ENCODE data around the gene CTXND1. TPM values are rescaled to one million over a fixed set of nuclear protein-coding genes. Genes with fewer than 3 reads are reported as not detected.

Gene CTXND1
- polyA plus RNA-seq, 3 donors, result not detected

- no peak overlapping the region for H3K9ac ChIP-seq (ENCODE audit: insufficient read depth, low read length, poor library complexity, severe bottlenecking)
- no peak for TF ChIP-seq CTCF (IDR thresholded peaks at IDR 0.05)
- H3K4me3 Mint-ChIP-seq, result no peak overlapping the region
Observed at GRCh38 chr15:80202016-80202315, 50.0 kb downstream of the CTXND1 start.

GRCh38 chr15:80201256-80202015 is 50.6 kb downstream of the CTXND1 start:
- no peaks in the 10 kb centered on the region for H3K4me1 Mint-ChIP-seq
- 91% methylated on average over 15 of the region's 26 CpGs for WGBS (ENCODE audit: insufficient coverage)

More at GRCh38 chr15:80202016-80202315, 50.0 kb downstream of the CTXND1 start:
- H3K36me3 ChIP-seq (replicated peaks in 1 of 2; ENCODE audit: control insufficient read depth in 1 of 2, insufficient read depth in 2 of 2, low read length in 2 of 2), result no peaks in the 10 kb centered on the region
- no peaks in the 10 kb centered on the region for H3K9me3 ChIP-seq (replicated peaks in 1 of 2; ENCODE audit: control insufficient read depth in 1 of 2, insufficient read depth in 1 of 2, low read length in 2 of 2)
- no peaks in the 10 kb centered on the region for H4K20me1 ChIP-seq (ENCODE audit: insufficient read depth, low read length)
- H3K36me3 Mint-ChIP-seq, result no peaks in the 10 kb centered on the region
- peaks cover 0 to 8% of the 10 kb centered on the region in 2 donors for H3K27me3 ChIP-seq (ENCODE audit: control insufficient read depth in 2 of 2, insufficient read depth in 2 of 2, low read length in 2 of 2)
- no peak overlapping the region for H3K27ac Mint-ChIP-seq
- no peaks in the 10 kb centered on the region for H3K4me1 Mint-ChIP-seq
- peaks cover 0 to 2% (median 0%) of the 10 kb centered on the region in 7 donors for H3K9me3 Mint-ChIP-seq
- peaks cover 5 to 12% (median 5%) of the 10 kb centered on the region in 3 donors for H3K27me3 Mint-ChIP-seq (ENCODE audit: low read depth in 3 of 3)
- WGBS (ENCODE audit: insufficient coverage), result 100% methylated on average over 1 of the region's 2 CpGs
- H2AFZ ChIP-seq (ENCODE audit: insufficient read depth, low read depth, low read length, poor library complexity, severe bottlenecking), result no peak overlapping the region
- no peak for DNase-seq
- H3K27ac ChIP-seq (ENCODE audit: low read depth in 1 of 2, low read length in 2 of 2), result no peak overlapping the region
- H3K79me2 ChIP-seq (ENCODE audit: insufficient read depth, low read length), result no peaks in the 10 kb centered on the region
- no peaks in the 10 kb centered on the region for H3K4me1 ChIP-seq (ENCODE audit: control insufficient read depth in 1 of 2, insufficient read depth in 2 of 2, low read length in 2 of 2)
- intact Hi-C loops (cut with micrococcal nuclease), result no loop called here
- no peak overlapping the region for H3K4me2 ChIP-seq (replicated peaks; ENCODE audit: extremely low read depth, low read length, poor library complexity, severe bottlenecking)
- no peak overlapping the region for H3K4me3 ChIP-seq (replicated peaks in 1 of 3; ENCODE audit: low read depth in 2 of 3, low read length in 3 of 3)

More at GRCh38 chr15:80201256-80202015, 50.6 kb downstream of the CTXND1 start:
- Histone ChIP-seq H3K79me2 (ENCODE audit: insufficient read depth, low read length) (no peaks in the 10 kb centered on the region), H3K4me1 (ENCODE audit: control insufficient read depth in 1 of 2, insufficient read depth in 2 of 2, low read length in 2 of 2) (no peaks in the 10 kb centered on the region), H3K4me3 (replicated peaks in 1 of 3; ENCODE audit: low read depth in 2 of 3, low read length in 3 of 3) (no peak overlapping the region), H3K9ac (ENCODE audit: insufficient read depth, low read length, poor library complexity, severe bottlenecking) (no peak overlapping the region), H3K4me2 (replicated peaks; ENCODE audit: extremely low read depth, low read length, poor library complexity, severe bottlenecking) (no peak overlapping the region), H2AFZ (ENCODE audit: insufficient read depth, low read depth, low read length, poor library complexity, severe bottlenecking) (no peak overlapping the region), H3K36me3 (replicated peaks in 1 of 2; ENCODE audit: control insufficient read depth in 1 of 2, insufficient read depth in 2 of 2, low read length in 2 of 2) (no peaks in the 10 kb centered on the region), H3K27ac (ENCODE audit: low read depth in 1 of 2, low read length in 2 of 2) (no peak overlapping the region), H4K20me1 (ENCODE audit: insufficient read depth, low read length) (no peaks in the 10 kb centered on the region), H3K9me3 (replicated peaks in 1 of 2; ENCODE audit: control insufficient read depth in 1 of 2, insufficient read depth in 1 of 2, low read length in 2 of 2) (no peaks in the 10 kb centered on the region), H3K27me3 (ENCODE audit: control insufficient read depth in 2 of 2, insufficient read depth in 2 of 2, low read length in 2 of 2) (peaks cover 0 to 6% of the 10 kb centered on the region in 2 donors)
- Mint-ChIP-seq H3K4me3 (no peak overlapping the region), H3K36me3 (no peaks in the 10 kb centered on the region), H3K27me3 (ENCODE audit: low read depth in 3 of 3) (peaks cover 1 to 7% (median 1%) of the 10 kb centered on the region in 3 donors), H3K9me3 (peaks cover 0 to 5% (median 0%) of the 10 kb centered on the region in 7 donors), H3K27ac (no peak overlapping the region)
- intact Hi-C loops (cut with micrococcal nuclease), result no loop called here
- no peak for DNase-seq
- TF ChIP-seq CTCF (IDR thresholded peaks at IDR 0.05), result no peak
